Right renal pelvis (tissue), 4 donors: ENCODE results near the gene ADAMTS2. TPM values are rescaled to one million over a fixed set of nuclear protein-coding genes. Genes with fewer than 3 reads are reported as not detected.

ENCODE experiments used
- DNase-seq, 4 donors: peaks; one replicate each; pipeline ENCODE4 v3.0.0-alpha.2; 2013; ENCODE audit warnings: low read depth in 4 of 4, low spot score in 3 of 4, missing footprints in 1 of 4
- polyA plus RNA-seq, 4 donors: library from polyadenylated mRNA; unstranded; fragments of 120-200 nt; gene quantifications; one replicate each; pipeline ENCODE4 v1.2.1, GENCODE V29; 2013; ENCODE audit not compliant: insufficient read length in 4 of 4

The ADAMTS2 gene
- polyA plus RNA-seq, 4 donors: 10.9 to 15.5 (median 11.5) TPM

DNA sequence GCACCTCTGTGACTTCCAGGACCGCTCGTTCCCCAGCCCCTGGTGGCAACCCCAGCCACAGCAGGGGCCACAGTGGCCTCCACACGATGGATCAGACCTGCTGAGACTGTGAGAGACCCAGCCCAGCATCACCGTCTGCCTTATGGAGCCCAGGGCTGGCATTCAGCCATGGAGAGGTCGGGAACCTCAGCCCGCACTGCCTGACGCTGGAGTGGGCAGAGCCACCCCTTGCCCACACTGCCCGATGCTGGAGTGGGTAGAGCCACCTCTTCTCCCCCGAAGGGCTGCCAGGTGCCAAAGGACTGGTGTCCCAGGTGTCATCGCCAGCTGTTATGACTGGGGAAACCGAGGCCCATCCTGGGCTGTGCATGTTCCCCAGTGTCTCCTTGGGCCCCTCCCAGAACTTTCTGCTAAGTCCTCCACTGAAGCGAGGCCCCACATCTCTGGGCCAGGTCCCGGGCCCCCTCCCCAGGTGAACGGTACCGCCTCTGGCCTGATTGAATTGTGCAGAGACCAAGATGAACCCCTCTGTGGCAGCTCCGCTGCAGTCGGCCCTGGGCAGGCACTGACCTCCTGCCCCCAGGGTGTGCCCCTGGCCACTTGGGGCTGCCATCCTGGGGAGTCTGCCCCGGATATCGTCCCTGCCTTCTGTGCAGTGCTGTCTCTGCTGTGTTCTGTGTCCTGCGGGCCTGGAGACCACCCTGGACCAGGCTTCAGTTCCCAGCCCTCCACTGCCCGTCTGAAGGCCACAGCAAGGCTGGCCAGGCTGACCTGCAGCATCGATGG is 137.1 kb downstream of the ADAMTS2 start:
- DNase-seq: no peak

DNA sequence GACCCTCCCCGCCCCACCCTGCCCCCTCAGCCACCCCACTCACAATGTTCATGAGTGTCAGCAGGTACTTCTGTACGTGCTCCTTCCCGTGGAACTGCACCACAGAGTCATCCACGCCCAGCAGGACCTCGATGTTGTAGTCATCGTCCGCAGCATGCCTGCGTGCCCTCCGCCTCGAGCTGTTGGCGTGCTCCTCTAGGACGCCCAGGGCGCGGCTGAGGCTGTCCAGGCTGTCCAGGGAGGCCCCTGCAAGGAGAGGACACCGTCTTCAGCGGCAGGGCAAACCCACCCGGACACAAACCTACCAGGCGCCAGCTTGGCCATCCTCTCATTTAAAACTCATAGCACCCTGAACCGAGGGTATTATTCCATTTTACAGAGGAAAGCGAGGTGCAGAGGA is 137.8 kb downstream of the ADAMTS2 start:
- DNase-seq: no peak

DNA sequence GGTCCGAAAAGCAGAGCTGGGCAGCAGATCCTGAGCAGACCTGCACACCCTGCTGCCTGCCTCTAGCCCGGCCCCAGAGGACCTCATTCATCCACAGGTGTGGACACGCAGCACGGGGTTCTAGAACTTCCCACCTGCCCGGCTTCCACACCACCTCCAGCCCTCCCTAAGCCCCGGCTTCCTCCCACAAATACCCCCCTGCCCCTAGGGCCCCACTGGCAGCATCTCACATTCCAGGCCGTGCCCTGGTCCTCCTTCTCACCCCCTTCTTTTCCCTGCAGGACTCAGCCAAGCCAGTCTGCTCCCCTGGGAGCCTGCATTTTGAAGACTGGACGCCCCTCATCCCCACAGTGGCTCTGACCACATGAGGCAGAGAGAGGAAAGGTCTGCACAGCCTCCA is 138.9 kb downstream of the ADAMTS2 start:
- no peak for DNase-seq

DNA sequence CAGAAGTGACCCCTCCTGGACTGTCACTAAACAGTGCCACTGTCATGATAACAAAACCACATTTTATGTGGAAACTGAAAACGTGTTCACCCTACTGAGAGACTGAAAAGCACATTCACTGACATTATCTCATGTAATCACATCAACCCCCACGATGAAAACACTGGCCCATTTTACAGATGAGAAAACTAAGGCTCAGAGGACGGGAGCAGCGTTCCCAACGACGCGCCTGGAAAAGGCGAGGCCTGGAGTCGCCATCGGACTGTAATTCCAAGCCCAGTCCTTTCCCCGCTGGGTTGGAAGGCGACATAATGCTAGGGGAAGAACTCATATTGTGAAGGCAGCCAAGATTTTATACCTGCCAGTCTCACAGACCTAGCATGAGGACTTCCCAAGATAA is 140.0 kb downstream of the ADAMTS2 start:
- DNase-seq: no peak

DNA sequence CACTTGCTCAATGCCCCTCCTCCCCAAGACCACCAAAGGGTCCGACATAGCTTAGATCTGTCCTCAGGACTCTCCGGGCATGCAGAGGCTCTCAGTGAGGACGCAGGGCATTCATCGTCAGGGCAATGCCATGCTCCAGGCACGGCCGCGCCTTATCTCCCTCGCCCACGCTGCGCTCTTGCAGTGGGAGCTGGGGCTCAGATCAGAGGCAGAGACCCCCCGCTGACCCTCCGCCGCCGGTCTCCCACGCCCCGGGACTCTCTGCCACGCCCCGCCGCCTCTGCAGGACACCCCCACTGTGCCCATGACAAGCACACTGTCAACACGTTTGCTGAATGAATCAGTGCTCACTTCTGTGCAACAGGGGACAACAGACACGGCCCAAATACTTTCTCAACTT is 140.7 kb downstream of the ADAMTS2 start:
- DNase-seq: no peak

DNA sequence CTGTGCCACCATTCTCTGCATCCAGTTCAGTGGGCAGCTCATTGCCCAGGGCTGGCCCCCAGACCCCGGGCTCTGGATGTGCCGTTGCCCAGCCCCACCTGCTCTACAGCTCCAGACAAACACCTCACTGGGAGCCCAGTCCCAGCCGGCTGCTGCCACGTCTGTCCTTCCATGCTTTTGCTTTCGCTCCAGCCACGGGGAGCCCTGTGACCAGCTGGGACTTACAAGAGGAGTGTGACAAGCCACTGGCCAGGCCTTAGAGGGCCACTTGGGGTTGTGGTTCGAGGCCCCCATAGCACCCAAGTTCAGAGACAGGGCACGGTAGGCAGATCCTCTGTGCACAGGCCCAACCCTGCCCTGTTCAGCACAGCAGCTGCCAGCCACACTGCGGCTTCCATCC is 142.0 kb downstream of the ADAMTS2 start:
- no peak for DNase-seq

DNA sequence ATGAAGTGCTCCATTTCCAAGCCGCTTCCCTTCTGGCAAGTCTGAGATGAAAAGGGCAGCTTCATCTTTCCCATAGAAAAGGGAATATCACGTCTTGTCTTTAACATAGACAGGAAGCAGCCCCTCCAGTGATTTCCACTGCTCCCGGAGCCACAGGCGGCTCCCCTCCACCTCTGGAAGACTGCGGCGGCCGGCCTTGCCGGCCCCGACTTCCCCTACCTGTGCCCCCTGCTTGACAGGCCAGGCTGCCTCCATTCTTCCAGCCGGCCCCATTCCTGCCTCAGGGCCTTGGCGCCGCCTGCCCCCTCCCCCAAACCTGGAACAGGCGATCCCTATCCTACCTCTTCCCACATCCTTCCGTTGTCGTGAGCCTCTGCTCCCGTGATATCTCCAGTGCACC is 143.3 kb downstream of the ADAMTS2 start:
- DNase-seq: no peak

DNA sequence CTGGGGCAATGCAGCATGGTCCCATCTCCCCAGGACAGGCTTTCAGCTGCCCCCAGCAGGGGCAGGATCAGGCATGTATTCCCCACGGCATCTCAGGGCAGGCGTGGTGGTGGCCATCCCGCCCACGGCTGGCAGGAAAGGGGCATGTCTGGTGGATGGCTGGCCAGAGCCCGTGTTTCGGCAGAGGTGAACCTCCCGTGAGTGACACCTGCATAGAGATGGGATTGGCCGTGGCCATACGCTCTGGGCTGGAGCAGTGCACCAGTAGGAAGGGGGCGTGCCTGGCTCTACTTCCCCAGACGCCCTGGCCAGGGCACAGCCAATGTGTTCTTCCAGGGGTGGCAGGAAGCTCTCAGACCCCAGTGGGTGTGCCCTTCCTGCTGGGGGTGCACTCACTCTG is 146.0 kb downstream of the ADAMTS2 start:
- no peak for DNase-seq

DNA sequence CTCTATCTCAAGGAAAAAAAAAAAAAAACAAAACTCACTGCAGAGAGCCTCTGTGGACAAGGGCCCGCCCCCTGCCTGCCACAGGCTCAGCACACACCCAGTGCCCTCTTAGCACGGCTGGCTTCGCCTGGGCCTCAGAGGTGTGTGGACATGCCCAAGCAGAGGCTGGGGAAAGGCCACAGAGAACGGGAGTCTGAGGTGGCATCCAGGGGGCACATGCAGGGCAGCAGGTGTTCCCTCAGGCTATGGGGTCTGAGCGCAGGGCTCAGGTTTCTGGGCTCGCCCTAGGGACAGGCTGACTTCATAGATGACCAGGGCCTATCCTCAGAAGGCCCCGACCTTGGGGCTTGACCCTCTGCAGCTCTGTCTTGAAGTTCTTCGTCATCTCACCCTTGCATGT is 146.4 kb downstream of the ADAMTS2 start:
- DNase-seq: no peak

DNA sequence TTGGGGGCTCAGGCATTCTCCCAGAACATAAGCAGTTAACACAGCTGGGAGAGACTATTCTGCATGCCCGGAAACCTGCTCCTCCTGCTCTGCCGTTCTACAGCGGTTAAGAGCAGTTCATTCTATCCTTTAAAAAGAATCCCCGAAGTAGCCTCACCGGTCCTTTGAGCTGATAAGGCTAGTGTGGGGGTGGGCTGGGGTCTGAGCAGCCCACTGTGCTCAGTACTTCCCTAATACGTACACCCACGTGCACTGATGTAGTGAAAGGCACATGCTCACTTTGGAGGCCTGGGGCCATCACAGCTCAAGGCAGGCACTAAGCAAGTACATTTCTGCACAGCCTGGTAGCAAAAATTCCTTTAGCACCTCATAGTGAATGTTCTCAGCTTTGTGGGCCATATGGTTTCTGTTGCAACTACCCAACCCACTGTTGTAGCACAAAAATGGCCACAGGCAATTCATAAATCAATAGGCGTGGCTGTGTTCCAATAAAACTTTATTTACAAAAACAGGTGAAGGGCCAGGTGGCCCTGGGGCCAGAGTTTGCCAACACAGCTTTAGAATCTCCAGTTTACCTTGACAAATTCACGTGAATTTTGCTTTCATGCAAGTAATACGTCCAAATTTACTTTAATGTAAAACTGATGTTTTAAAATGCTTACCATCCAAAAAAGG is 148.7 kb downstream of the ADAMTS2 start:
- no peak for DNase-seq

DNA sequence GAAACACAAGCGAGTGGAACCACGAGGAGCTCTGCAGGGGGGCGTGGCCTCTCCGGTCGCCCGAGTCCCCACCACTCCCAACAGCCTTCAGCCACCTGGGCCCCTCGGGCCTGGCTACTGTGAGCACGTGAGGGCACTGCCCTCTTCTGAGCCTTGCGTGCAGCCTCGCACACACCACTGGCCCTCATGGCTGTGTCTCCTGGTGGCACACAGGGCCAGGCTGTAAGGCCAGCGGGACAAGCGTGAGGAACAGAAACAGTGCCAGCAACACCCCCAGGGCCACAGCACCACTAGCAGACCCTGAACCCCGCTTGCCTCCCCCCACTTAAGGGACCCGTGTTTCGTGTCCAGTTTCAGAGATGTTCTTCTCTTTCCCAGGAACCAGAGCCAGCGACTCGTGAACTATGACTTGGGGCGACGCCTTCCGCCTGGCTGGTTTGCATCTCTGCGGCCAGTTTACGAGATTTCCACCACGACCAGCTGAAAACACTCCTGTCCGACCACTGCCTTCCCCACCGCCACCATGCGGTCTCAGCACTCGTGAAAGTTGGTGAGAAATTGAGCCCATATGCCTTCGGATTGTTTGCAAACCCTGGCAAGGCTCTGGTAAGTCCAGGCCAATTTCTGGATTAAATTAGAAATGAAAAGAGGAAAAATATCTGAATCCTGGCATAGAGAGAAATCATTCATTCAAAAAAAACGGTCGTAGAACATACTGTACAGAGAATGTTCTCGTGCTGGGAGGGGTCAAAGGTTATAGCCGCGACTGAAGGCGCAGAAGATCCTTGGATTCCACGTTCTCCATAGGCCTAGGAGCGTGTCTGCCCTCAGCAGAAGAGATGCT is 149.5 kb downstream of the ADAMTS2 start:
- no peak for DNase-seq

DNA sequence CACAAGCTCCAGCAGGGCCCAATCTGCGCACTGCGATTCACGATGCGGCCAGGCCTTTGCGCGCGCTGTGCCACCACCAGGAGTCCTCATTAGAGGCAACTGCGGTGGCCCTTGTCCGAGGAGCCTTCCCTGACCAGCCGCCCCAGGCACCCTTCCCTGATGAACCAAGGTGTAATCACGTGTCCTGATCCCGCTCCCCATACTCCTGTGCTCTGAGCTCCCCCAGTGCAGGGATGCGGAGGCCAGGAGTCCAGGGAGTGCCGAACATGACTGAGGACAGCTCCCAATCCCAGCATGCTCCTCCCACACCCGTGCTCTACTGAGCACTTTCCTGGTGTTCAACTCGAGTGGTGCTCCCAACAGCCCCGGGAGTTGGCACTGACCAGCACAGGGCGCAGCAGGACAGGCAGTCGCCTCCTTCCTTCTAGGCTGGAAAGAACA is 150.3 kb downstream of the ADAMTS2 start:
- no peak for DNase-seq

DNA sequence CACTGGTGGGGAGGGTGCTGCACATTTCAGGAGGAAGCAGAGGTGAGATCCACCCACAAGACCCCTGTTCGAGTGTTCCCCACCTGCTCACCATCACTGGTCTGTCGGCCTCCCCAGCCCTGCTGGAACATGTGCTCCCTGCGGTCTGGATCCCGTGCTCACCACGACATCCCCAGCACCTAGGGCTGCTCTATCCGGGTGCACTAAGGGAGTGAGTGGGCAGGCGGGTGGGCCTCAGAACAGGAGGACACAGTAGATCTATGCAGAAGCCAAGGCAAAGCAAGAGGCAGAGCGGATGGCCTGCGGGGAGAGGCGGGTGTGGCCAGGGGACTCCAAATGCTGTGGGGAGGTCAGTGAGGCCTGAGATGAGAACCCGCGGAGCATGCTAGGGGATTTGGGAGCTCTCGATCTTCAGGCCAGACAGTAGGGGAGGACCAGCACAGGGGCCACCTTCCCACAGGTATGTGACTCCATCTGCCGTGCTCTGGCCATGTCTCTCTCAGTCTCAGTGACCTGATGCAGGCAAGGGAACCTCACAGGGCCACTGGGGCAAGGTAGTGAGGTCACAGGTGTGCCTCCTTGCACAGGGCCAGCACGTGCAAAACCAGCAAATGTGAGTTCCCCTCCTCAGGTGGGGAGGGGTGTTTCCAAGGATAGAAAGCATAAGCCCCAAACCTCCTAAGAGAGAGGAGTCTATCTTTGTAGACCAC is 150.9 kb downstream of the ADAMTS2 start:
- DNase-seq: no peak

DNA sequence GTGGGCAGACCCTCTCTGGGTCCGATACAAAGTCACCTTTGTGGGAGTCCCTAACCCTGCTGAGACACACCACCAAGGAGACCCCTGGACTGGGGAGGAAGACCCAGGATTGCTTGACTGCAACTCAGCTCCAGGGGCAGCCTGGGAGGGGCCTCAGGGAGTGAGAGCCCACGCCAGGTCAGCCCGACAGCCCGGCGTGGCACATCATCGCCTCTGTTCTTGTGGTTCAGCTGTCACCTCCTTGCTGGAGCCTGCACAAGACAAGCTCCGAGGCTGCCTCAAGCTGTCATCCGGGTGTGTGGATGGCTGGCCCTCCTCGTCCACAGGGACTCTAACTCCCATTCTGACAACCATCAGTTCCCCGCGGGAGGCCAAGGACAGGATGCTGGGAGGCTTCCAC is 151.5 kb downstream of the ADAMTS2 start:
- no peak for DNase-seq

DNA sequence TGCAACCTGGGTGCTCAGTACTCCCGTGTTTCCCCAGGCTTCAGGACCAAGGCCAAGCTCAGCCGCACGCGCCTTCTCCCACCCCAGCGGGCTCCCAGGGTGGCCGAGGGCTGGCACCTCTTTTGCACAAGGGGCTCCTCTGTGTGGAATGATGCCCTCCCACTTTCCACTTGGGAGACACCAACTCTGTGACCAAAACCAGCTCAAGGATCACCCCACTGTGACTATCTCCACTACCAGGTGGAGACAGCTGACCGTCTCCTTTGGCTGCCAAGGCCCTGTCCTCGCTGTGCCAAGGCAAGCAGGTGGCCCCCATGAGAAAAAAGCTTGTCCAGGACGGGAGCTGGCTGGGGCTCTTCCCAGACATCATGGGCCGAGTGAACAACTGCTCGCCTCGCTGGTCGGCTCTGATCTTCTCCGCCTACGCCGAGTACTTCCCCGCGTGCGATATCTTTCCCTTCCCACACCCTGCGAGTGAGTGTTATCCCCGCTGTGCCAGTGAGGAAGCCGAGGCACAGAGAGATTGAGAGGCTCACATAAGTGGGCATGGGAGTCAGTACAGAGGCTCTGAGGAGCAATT is 152.3 kb downstream of the ADAMTS2 start:
- DNase-seq: no peak

DNA sequence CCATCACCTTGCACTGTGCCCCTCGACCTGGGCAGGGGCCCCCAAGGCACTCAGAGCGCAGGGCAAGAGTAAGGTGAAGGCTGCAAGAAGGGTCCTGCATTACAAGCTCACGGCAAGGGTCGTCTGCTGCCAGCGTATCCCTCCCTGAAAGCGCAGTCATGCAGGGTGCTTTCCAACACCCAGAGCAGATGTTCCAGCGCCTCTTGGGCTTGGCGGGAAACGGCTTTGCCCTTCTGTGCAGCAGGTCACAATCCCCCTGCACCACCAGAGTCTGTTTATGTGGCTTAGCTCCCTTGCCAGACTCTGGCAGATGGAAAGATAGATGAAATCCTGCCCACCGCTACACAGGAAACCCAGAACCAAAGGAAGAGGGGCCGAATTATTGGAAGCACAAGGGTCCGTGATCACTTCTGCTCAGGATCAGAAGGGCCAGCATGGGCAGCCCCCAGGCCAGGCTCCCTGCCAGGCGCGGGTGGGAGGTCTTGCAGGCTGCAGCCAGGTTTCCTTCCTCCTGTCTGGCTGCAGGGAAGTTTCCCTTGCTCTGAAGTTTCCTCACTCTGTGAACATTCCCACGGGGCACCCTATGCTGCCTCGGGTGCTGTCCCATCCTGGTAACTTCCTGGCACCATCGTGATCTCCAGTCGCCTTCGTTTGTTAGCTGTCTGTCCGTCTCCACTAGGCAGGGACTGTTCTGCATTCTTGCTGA is 152.9 kb downstream of the ADAMTS2 start:
- no peak for DNase-seq

DNA sequence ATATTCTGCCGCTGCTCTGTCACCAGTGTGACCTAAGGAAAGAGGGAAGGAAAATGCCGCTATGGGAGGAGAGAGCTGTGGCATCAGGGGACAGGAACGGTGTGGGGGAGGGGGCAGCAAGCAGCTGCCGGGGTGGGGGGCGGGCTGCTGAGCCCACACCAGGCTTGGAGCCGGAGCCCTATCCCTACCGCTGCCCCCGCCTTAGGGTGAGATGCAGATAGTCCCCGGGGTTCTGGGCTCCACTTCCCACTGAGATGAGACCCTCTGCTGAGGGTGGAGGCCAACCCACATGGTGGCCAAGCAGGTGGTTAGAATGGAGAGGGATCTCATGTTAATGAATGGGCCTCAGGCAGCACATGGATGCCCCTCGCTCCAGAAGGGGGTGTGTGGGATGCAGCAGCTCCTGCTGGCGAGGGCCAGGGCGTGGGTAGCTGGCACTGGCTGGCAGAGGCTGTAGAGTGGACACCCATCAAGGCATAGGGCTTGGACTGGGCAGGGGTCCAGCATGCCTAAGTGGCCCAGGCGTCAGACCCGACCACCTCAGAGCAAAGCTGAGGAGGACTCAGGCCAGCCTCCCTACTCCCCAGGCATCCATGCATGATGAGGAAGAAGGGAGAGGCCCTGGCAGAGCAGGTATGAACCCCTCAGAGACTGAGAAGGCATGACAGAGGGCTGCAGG is 153.6 kb downstream of the ADAMTS2 start:
- DNase-seq: no peak

DNA sequence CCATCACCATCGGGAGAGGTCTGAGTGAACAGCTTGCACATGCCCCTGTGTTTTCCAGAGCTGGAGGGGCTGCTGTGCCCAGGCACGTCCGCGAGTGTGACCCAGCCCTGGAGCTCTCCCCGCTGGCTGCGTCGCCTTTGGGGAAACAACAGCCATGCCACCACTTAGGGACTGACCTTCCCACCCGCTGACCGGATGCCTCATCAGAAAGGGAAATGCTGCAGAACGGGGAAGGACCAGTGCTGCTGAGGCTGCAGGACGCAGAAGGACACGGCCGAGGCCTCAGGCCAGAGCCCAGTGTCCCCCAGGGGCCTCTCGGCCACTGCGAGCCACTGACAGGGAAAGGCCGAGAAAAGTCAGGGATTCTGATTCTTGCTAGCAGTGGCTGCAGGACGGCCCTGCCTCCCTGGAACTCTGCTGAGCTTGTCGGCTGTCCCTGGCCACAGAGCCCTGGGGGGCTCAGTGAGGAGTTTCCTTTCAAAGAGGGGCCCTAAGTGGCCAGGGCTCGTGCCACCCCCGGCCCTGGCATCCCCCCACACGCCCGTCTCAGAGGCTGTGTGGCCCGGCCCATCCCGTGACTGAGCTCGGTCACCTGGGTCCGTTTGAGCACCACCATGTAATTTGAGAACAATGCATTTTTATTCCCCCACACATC is 154.3 kb downstream of the ADAMTS2 start:
- no peak for DNase-seq

DNA sequence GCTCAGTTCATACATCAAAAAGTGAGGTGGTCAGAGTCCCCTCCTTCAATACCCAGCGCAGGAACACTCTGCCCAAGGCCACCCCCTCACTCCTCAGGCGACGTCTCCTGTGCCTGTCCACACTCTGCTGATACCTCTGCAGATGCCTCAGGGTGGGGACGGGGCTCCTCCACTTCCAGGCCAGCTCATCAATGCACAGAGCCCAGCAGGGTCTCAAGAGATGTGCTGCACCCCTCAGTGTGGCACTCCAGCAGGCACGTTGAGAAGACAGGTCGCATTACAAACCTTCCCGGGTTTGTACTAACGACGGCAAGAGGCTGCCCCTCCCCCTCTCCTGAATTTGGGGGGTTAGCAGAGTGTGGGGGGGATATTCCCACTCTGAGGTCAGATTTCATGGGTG is 156.6 kb downstream of the ADAMTS2 start:
- DNase-seq: no peak
